ENCODE results near the gene ZCCHC7.

Gene ZCCHC7

GRCh38 chr9:37229455-37229854, 109.1 kb downstream of the ZCCHC7 start:
- no peak overlapping the region for H2BK5ac ChIP-seq (ENCODE audit: low read depth, low read length, poor library complexity)
- no peak overlapping the region for H2BK12ac ChIP-seq (ENCODE audit: low read length)
- no peak for DNase-seq
- no peak overlapping the region for H2AK5ac ChIP-seq (ENCODE audit: low read length)
- H3K9me3 ChIP-seq (ENCODE audit: insufficient read depth, low read depth, low read length), result no peaks in the 10 kb centered on the region
- H3K4me2 ChIP-seq (ENCODE audit: low read length), result no peak overlapping the region
- no peak overlapping the region for H3K4me3 ChIP-seq (ENCODE audit: low read depth, low read length)
- H4K8ac ChIP-seq (ENCODE audit: low read depth, low read length), result no peak overlapping the region
- no peaks in the 10 kb centered on the region for H3K27me3 ChIP-seq (ENCODE audit: insufficient read depth, low read length)
- no peak overlapping the region for H3K14ac ChIP-seq (ENCODE audit: low read length)
- no peak overlapping the region for H3K27ac ChIP-seq (ENCODE audit: low read depth, low read length)
- no peak overlapping the region for H2AFZ ChIP-seq (ENCODE audit: insufficient read depth, low read length, poor library complexity)
- H3K4ac ChIP-seq (ENCODE audit: low read depth, low read length), result no peak overlapping the region
- no peaks in the 10 kb centered on the region for H3K79me1 ChIP-seq (ENCODE audit: low read length)
- no CpG with 5 or more reads among the region's 1 CpG for WGBS (ENCODE audit: extremely low coverage, insufficient coverage, insufficient read length)
- H3K9ac ChIP-seq (ENCODE audit: low read length), result no peak overlapping the region
- H4K12ac ChIP-seq (ENCODE audit: low read depth, low read length), result no peak overlapping the region
- no peaks in the 10 kb centered on the region for H3K79me2 ChIP-seq (ENCODE audit: control insufficient read depth, insufficient read depth, low read length, poor library complexity)
- no peak overlapping the region for H3K18ac ChIP-seq (ENCODE audit: low read length)
- no peak overlapping the region for H2BK120ac ChIP-seq (ENCODE audit: insufficient read depth, low read length, poor library complexity)
- H4K91ac ChIP-seq (ENCODE audit: low read depth, low read length), result no peak overlapping the region
- H3K23ac ChIP-seq (ENCODE audit: low read length), result no peak overlapping the region
- no peaks in the 10 kb centered on the region for H3K4me1 ChIP-seq (ENCODE audit: control insufficient read depth in 1 of 2, insufficient read depth in 2 of 2, low read length in 2 of 2)
- H3K36me3 ChIP-seq (ENCODE audit: control insufficient read depth in 1 of 2, insufficient read depth in 2 of 2, low read length in 2 of 2), result no peaks in the 10 kb centered on the region

GRCh38 chr9:37229882-37230482, 109.6 kb downstream of the ZCCHC7 start:
- WGBS (ENCODE audit: extremely low coverage, insufficient coverage, insufficient read length), result no CpG with 5 or more reads among the region's 4 CpGs
- no peaks in the 10 kb centered on the region for H3K36me3 ChIP-seq (ENCODE audit: control insufficient read depth in 1 of 2, insufficient read depth in 2 of 2, low read length in 2 of 2)
- H3K9me3 ChIP-seq (ENCODE audit: insufficient read depth, low read depth, low read length), result no peaks in the 10 kb centered on the region
- DNase-seq, result no peak
- no peak overlapping the region for H4K91ac ChIP-seq (ENCODE audit: low read depth, low read length)
- H3K23ac ChIP-seq (ENCODE audit: low read length), result no peak overlapping the region
- no peak overlapping the region for H3K9ac ChIP-seq (ENCODE audit: low read length)
- no peak overlapping the region for H3K4me2 ChIP-seq (ENCODE audit: low read length)
- no peak overlapping the region for H3K27ac ChIP-seq (ENCODE audit: low read depth, low read length)
- no peaks in the 10 kb centered on the region for H3K79me1 ChIP-seq (ENCODE audit: low read length)
- no peak overlapping the region for H2BK12ac ChIP-seq (ENCODE audit: low read length)
- no peak overlapping the region for H4K8ac ChIP-seq (ENCODE audit: low read depth, low read length)
- no peaks in the 10 kb centered on the region for H3K27me3 ChIP-seq (ENCODE audit: insufficient read depth, low read length)
- no peaks in the 10 kb centered on the region for H3K79me2 ChIP-seq (ENCODE audit: control insufficient read depth, insufficient read depth, low read length, poor library complexity)
- no peak overlapping the region for H3K4ac ChIP-seq (ENCODE audit: low read depth, low read length)
- no peaks in the 10 kb centered on the region for H3K4me1 ChIP-seq (ENCODE audit: control insufficient read depth in 1 of 2, insufficient read depth in 2 of 2, low read length in 2 of 2)
- no peak overlapping the region for H2BK5ac ChIP-seq (ENCODE audit: low read depth, low read length, poor library complexity)
- H4K12ac ChIP-seq (ENCODE audit: low read depth, low read length), result no peak overlapping the region
- H2BK120ac ChIP-seq (ENCODE audit: insufficient read depth, low read length, poor library complexity), result no peak overlapping the region
- no peak overlapping the region for H3K4me3 ChIP-seq (ENCODE audit: low read depth, low read length)
- no peak overlapping the region for H3K18ac ChIP-seq (ENCODE audit: low read length)
- no peak overlapping the region for H3K14ac ChIP-seq (ENCODE audit: low read length)
- H2AK5ac ChIP-seq (ENCODE audit: low read length), result no peak overlapping the region
- H2AFZ ChIP-seq (ENCODE audit: insufficient read depth, low read length, poor library complexity), result no peak overlapping the region

- Histone ChIP-seq H4K91ac (ENCODE audit: low read depth, low read length) (no peak overlapping the region), H2BK120ac (ENCODE audit: insufficient read depth, low read length, poor library complexity) (no peak overlapping the region), H4K8ac (ENCODE audit: low read depth, low read length) (no peak overlapping the region), H4K12ac (ENCODE audit: low read depth, low read length) (no peak overlapping the region), H3K36me3 (ENCODE audit: control insufficient read depth in 1 of 2, insufficient read depth in 2 of 2, low read length in 2 of 2) (no peaks in the 10 kb centered on the region), H3K18ac (ENCODE audit: low read length) (no peak overlapping the region), H2BK12ac (ENCODE audit: low read length) (no peak overlapping the region), H3K14ac (ENCODE audit: low read length) (no peak overlapping the region), H3K4me1 (ENCODE audit: control insufficient read depth in 1 of 2, insufficient read depth in 2 of 2, low read length in 2 of 2) (no peaks in the 10 kb centered on the region), H3K4me3 (ENCODE audit: low read depth, low read length) (no peak overlapping the region), H2AK5ac (ENCODE audit: low read length) (no peak overlapping the region), H3K79me2 (ENCODE audit: control insufficient read depth, insufficient read depth, low read length, poor library complexity) (no peaks in the 10 kb centered on the region), H3K4ac (ENCODE audit: low read depth, low read length) (no peak overlapping the region), H3K27ac (ENCODE audit: low read depth, low read length) (no peak overlapping the region), H3K23ac (ENCODE audit: low read length) (no peak overlapping the region), H2AFZ (ENCODE audit: insufficient read depth, low read length, poor library complexity) (no peak overlapping the region), H2BK5ac (ENCODE audit: low read depth, low read length, poor library complexity) (no peak overlapping the region), H3K27me3 (ENCODE audit: insufficient read depth, low read length) (no peaks in the 10 kb centered on the region), H3K4me2 (ENCODE audit: low read length) (no peak overlapping the region), H3K79me1 (ENCODE audit: low read length) (no peaks in the 10 kb centered on the region), H3K9ac (ENCODE audit: low read length) (no peak overlapping the region), H3K9me3 (ENCODE audit: insufficient read depth, low read depth, low read length) (no peaks in the 10 kb centered on the region)
- no CpG with 5 or more reads among the region's 2 CpGs for WGBS (ENCODE audit: extremely low coverage, insufficient coverage, insufficient read length)
- DNase-seq, result no peak
Observed at GRCh38 chr9:37236822-37237221, 116.4 kb downstream of the ZCCHC7 start.

- H3K27ac ChIP-seq (ENCODE audit: low read depth, low read length), result no peak overlapping the region
- H2BK12ac ChIP-seq (ENCODE audit: low read length), result no peak overlapping the region
- H3K27me3 ChIP-seq (ENCODE audit: insufficient read depth, low read length), result no peaks in the 10 kb centered on the region
- no peak overlapping the region for H2BK5ac ChIP-seq (ENCODE audit: low read depth, low read length, poor library complexity)
- H3K4me2 ChIP-seq (ENCODE audit: low read length), result no peak overlapping the region
- no peak overlapping the region for H4K8ac ChIP-seq (ENCODE audit: low read depth, low read length)
- no peak overlapping the region for H3K14ac ChIP-seq (ENCODE audit: low read length)
- H3K9me3 ChIP-seq (ENCODE audit: insufficient read depth, low read depth, low read length), result no peaks in the 10 kb centered on the region
- H3K79me1 ChIP-seq (ENCODE audit: low read length), result no peaks in the 10 kb centered on the region
- no peaks in the 10 kb centered on the region for H3K36me3 ChIP-seq (ENCODE audit: control insufficient read depth in 1 of 2, insufficient read depth in 2 of 2, low read length in 2 of 2)
- H2AK5ac ChIP-seq (ENCODE audit: low read length), result no peak overlapping the region
- no peak overlapping the region for H3K18ac ChIP-seq (ENCODE audit: low read length)
- no peak overlapping the region for H2BK120ac ChIP-seq (ENCODE audit: insufficient read depth, low read length, poor library complexity)
- H3K23ac ChIP-seq (ENCODE audit: low read length), result no peak overlapping the region
- H4K12ac ChIP-seq (ENCODE audit: low read depth, low read length), result no peak overlapping the region
- DNase-seq, result no peak
- H3K4me3 ChIP-seq (ENCODE audit: low read depth, low read length), result no peak overlapping the region
- no peak overlapping the region for H2AFZ ChIP-seq (ENCODE audit: insufficient read depth, low read length, poor library complexity)
- no peaks in the 10 kb centered on the region for H3K4me1 ChIP-seq (ENCODE audit: control insufficient read depth in 1 of 2, insufficient read depth in 2 of 2, low read length in 2 of 2)
- H3K79me2 ChIP-seq (ENCODE audit: control insufficient read depth, insufficient read depth, low read length, poor library complexity), result no peaks in the 10 kb centered on the region
- H3K4ac ChIP-seq (ENCODE audit: low read depth, low read length), result no peak overlapping the region
- H4K91ac ChIP-seq (ENCODE audit: low read depth, low read length), result no peak overlapping the region
- no peak overlapping the region for H3K9ac ChIP-seq (ENCODE audit: low read length)
Observed at GRCh38 chr9:37238122-37238521, 117.7 kb downstream of the ZCCHC7 start.

All from trophoblast cell (in vitro differentiated cells and primary cell).